HTR-8/SVneo (cell line): Measurements from ENCODE around the gene RIMKLA.

Source experiments
- DNase-seq: peaks from one replicate; pipeline ENCODE4 v3.0.0; 2011; ENCODE audit warnings: low spot score, mixed read lengths; ENCODE audit not compliant: insufficient read length
- FAIRE-seq: peaks from 2 replicates; lab custom pipeline; 2011; peaks lifted over from hg19 to GRCh38; lab: Jason Lieb, UNC

The RIMKLA gene

DNA sequence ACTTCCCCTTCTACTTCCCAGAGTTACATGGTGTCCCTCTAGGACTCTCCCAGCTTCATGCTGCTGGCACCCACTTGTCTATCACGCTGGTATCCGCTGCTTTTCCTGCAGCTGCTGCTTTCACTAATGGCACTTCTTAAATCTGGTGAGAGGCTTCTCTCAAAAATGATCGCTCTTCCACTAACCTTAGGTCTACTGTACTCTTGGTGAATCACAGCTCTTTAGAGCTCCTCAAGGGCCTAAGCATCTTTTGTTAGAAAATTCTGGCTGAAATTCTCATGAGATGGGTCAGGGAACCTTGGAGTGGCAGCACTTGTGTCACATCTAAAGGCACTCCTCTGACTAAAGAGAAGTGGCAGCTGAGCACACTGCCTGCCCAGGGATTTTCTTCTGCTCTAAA lies 43.1 kb downstream of the RIMKLA start:
- DNase-seq (no peak), FAIRE-seq (no peak)

DNA sequence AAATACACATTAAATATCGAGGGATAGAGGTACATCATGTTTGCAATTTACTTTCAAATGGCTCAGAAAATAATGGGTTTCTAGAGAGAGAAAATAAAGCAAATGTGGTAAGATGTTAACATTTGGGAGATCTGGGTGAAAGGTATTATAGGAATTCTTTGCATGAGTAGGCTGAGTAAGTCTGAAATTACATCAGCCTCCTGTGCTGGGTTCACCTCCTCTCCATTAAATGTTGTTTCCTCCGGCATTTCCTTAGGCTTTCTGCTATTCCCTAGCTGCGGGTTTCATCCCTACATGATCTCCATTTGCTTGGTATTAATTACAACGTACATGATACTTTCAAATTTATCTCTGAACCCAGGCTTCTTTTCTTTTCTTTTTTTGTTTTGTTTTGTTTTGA lies 43.6 kb downstream of the RIMKLA start:
- DNase-seq: no peak
- FAIRE-seq: no peak

DNA sequence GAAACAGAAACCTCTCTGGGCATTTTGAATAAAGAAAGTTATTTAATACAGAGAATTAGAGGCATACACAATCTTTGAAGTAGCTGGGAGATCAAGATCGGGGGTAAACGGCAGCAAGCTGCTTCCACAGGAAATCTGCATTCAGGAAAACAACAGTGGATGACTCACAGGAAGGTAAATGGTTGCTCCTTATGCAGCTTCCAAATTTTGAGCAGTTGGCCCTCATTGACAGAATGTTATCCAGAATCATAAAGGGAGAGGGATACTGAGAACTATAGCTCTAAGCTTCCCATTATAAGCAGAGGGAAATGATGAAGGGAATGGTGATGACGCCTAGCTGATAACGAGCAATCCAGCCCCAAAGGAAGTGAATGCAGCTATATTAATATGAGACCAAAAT lies 46.6 kb downstream of the RIMKLA start:
- FAIRE-seq (no peak), DNase-seq (no peak)

DNA sequence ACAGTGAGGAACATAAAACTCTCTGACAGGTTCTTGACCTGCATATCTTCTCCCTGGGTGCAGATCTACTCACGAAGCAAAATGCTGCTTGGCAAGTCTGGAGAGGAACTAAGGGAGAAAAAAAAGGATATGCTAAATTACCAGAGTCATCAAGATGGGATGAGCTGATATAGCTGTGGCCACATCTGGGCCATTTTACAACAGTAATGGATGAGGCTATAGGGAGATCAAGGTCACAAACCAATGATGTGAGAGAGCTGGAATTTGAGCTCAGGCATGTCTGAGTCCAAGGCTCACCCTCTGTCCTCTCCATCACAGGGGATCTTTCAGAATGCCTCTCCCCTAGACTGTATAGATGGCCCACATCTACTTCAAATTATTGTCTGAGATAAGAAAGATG lies 49.0 kb downstream of the RIMKLA start:
- DNase-seq: no peak
- no peak for FAIRE-seq

DNA sequence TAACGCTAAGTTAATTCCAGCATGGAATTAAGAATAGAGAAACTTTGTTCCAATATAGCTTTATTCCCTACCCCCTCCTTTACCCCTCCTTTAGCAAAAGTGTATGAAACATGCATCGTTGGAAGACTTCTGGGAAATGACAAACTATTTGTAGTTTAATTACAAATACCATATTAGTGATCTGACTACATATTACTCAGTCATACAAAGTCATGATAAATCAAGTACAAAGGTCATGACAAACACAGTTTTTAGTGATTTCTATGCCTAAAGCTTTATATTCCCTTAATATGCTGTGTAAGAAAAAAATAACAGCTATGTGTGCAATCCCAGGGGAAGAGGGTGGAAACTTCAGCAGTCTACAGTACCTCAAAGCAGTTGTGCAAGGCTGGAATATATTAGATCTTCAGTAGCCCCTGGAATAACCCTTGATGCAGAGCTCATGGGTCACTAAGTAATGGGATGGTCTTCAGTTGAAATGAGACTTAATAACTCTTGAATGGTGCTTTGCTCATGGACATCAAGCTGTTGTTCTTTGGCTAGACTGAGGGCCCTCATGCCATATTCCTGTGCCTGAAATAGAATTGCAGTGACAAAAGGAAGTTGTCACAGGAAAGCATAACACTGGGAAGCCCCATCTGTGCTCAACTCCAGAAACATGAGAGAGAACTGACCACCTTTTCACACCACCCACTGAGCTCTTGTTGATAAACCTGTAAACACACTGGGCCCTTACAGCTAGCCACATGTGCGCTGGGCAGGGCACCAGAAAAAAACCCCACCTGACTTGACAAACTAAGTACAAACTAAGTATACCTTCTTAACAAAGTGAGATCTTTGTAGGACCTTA lies 49.9 kb downstream of the RIMKLA start:
- FAIRE-seq (no peak), DNase-seq (no peak)

DNA sequence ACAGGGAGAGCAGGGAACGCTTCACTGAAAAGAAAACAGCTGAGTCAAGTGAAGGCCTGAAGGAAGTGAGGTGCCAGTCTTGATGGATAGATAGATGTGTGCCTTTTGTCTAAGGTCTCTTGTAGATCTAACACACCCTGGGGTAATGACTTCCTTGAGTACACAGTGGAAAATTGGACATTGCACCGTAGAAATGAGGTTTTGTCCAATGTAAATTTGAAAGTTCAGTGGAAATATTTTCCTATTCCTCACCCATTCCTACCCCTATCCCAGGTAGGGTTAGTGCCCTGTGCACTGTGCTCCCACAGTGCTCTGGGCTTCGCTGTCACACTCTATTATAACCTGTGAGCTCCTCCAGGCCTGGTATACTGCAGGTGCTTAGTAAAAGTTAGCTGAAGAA lies 50.9 kb downstream of the RIMKLA start:
- FAIRE-seq (no peak), DNase-seq (no peak)

DNA sequence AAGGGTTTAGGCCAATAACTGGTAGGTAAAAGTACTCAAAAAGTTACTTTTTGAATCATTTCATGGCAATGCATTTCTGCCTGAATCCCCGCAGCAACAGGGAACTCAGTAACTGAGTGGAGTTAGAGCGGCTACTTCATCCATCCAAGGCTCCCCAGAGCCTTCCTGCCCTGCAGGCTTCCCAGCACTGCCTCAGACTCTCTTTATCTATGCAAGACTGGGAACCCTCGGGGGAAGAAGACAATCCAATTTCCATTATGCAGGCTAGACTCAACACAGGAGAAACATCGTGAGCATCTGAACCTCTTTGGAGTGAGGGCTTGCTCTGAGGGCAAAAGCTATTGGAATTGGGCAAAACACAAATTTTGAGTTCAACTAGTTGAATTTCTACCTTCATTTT lies 52.1 kb downstream of the RIMKLA start:
- FAIRE-seq: no peak
- no peak for DNase-seq

DNA sequence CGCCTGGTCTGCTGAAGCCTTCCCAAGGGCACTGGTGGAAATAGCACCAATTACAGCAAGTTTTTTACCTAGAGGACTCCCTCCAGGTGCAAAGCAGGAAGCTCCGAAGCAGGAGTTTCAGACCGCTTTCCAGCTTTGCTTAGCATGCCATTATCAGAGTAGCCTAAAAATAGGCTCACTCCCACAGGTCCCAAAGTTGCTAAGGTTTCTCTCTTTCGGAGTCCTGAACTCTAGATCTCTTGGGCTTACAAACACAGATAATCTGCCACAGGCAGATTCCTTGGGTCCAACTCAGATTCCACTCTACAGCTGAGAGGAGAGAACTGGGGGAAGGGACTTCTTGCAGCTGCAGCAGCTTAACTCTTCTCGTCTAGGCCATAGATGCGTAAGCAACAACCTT lies 52.8 kb downstream of the RIMKLA start:
- FAIRE-seq (no peak), DNase-seq (no peak)

DNA sequence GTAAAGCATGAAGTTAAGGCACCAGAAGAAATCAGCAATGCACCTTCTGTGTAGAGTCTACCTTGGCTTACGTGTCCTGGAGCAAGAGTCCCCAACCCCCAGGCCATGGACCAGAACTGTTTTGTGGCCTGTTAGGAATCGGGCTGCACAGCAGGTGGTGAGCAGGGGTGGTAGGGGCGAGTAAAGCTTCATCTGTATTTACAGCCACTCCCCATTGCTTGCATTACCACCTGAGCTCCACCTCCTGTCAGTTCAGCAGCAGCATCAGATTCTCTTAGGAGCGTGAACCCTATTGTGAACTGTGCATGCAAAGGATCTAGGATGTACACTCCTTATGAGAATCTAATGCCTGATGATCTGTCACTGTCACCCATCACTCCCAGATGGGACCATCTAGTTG lies 53.7 kb downstream of the RIMKLA start:
- DNase-seq (no peak), FAIRE-seq (no peak)

DNA sequence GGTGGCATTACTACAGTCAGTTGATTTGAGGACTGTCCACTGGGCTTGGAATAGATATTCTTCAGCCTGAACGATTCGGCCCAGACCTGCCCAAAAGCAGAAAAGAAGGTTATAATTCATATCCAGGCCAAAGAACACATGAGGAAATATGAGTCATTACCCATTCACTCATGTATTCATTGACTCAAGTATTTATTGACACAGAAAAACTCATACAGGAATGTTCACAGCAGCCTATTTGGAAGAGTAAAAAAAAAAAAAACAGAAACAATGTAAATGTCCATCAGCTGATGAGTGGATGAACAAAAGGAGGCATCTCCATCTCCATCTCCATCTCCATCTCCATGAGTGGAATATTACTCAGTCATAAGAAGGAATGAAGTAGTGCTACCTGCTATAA lies 59.3 kb downstream of the RIMKLA start:
- no peak for FAIRE-seq
- DNase-seq: peak; percentile 33

DNA sequence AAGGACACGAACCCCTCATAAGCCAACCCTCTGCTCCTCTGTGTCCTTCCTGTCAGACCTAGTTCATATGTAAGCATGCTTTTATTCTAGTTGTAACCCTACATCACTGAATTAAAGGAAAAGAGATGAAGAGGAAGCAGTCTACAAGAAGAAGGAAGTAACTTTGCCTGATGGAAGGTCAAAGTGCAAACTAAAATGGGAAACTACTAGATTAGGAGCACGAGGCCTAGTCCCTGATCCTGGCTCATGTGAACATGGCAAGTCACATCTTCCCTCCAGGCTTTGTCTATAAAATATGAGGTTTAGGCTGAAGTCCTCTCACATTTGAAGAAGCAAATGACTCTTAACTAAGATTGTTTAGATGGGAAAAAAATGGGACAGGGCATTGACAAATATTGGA lies 62.1 kb downstream of the RIMKLA start:
- FAIRE-seq (no peak), DNase-seq (no peak)

DNA sequence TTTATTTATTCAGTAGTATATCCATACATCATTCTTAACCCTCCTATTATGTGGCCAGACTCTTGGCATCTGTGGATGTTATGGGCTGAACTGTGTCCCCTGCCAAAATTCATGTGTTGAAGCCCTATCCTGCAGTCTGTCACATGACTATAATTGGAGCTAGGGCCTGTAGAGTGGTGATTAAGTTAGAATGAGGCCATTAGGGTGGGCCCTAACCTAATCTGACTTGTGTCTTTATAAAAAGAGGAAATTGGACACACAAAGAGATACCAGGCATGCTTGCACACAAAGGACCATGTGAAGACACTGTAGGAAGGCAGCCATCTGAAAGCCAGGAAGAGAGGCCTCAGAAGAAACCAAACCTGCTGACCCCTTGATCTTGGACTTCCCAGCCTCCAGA lies 68.7 kb downstream of the RIMKLA start:
- FAIRE-seq: no peak
- no peak for DNase-seq

DNA sequence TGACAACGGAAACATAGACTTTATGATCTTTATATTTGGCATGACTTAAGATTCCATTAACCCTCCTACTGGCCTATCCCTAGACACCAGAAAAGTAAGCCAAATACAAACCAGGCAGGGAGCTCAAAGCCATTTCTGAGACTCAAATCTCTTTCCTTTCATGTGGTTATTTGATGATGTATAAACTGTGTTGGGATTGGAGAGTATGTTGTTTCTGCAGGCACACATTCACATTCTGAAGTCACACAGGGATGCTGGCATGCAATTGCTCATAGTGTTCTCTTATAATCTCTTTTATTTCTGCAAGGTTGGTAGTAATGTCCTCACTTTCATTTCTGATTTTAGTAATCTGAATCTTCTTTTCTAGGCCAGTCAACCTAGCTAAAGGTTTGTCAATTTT lies 69.5 kb downstream of the RIMKLA start:
- FAIRE-seq (no peak), DNase-seq (no peak)

DNA sequence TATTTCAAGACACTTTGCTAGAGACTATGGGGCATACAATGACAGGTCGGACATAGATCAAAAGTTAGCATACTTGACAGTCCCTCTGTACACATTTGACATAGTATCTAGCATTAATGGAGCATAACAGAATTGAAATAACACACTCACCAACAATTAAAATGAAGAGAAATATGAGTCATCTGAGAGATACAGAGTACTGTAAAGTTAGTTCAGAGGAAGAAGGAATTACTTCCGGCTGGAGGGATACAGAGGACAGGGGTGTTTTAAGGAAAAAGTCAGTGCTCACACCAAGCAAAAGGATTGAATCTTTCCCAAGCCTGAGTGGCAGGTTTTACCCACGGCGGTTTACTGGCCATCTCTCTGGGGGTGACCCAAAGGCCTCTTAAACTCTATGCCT lies 72.8 kb downstream of the RIMKLA start:
- no peak for FAIRE-seq
- DNase-seq: no peak

DNA sequence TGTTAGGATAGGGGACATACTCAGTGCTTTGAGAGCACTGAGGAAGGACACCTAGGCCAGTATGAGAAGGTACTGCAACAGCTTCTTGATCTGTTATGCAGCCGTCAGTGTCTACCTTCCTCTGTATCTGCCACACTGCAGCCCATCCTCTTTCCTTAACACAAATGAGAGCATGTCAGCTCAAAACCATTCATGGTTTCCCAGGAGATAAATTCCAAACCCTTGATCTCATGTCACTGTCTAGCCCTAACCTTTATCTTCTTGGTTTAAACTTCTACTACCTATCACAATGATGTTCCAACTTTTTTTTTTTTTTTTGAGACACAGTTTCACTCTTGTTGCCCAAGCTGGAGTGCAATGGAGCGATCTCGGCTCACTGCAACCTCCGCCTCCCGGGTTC lies 73.8 kb downstream of the RIMKLA start:
- DNase-seq (no peak), FAIRE-seq (no peak)

DNA sequence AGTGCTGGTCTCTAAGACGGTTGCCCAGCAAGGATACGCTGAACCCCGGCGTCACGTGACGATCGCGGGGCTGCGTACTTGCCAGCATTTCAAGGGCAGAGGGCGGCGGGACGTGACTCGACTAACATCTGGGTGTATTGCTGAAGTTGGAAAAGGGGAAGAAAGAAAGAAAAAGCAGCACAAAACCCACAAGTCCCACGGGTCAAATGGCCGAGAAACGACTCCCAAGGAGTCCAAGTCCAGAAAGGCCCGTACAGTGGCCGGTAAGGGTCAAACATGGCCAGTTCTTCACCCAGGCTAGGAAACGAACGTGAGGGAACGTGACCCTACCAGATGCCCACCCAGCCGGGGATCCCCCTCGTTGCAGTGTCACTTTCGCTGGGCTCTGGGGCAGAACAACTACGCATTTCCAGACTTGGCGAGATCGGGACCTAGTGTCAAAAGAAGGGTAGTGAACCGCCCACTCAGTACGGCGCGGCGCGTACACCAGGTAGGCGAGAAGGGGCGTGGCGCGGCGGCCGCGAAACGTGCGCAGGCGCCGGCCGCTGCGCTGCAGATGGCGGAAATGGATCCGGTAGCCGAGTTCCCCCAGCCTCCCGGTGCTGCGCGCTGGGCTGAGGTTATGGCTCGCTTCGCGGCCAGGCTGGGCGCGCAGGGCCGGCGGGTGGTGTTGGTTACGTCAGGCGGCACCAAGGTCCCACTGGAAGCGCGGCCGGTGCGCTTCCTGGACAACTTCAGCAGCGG lies 75.6 kb downstream of the RIMKLA start, which contains the start of the genes PPCS and ZMYND12:
Gene PPCS (plus strand): TSS at position 534 of the 744 bp plus-strand sequence. CDS start 23 bp downstream, at position 557.
Gene ZMYND12 (minus strand): TSS at position 13 of the 744 bp plus-strand sequence. CDS start 25 bp downstream, outside the sequence.
- DNase-seq (peak; percentile 74), FAIRE-seq (peak; percentile 55)

DNA sequence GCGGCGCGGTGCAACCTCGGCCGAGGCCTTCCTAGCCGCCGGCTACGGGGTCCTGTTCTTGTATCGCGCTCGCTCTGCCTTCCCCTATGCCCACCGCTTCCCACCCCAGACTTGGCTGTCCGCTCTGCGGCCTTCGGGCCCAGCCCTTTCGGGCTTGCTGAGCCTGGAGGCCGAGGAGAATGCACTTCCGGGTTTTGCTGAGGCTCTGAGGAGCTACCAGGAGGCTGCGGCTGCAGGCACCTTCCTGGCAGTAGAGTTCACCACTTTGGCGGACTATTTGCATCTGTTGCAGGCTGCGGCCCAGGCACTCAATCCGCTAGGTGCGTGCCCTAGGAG lies 76.1 kb downstream of the RIMKLA start:
- FAIRE-seq: no peak
- peak; percentile 25 for DNase-seq

DNA sequence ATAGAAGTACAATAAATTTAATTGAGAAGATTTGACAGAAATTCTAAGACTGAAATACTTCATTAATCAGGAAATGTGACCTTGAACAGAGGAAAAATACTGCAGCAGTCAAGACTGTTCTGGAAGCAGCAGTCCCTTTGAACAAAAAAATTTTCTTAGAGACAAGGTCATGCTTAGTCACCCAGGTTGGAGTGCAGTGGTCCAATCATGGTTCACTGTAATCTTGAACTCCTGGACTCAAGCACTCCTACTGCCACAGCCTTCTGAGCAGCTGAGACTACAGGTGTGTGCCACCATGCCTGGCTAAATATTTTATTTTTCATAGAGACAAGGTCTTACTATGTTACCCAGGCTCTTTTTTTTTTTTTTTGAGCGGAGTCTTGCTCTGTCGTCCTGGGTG lies 80.6 kb downstream of the RIMKLA start:
- DNase-seq (no peak), FAIRE-seq (no peak)

DNA sequence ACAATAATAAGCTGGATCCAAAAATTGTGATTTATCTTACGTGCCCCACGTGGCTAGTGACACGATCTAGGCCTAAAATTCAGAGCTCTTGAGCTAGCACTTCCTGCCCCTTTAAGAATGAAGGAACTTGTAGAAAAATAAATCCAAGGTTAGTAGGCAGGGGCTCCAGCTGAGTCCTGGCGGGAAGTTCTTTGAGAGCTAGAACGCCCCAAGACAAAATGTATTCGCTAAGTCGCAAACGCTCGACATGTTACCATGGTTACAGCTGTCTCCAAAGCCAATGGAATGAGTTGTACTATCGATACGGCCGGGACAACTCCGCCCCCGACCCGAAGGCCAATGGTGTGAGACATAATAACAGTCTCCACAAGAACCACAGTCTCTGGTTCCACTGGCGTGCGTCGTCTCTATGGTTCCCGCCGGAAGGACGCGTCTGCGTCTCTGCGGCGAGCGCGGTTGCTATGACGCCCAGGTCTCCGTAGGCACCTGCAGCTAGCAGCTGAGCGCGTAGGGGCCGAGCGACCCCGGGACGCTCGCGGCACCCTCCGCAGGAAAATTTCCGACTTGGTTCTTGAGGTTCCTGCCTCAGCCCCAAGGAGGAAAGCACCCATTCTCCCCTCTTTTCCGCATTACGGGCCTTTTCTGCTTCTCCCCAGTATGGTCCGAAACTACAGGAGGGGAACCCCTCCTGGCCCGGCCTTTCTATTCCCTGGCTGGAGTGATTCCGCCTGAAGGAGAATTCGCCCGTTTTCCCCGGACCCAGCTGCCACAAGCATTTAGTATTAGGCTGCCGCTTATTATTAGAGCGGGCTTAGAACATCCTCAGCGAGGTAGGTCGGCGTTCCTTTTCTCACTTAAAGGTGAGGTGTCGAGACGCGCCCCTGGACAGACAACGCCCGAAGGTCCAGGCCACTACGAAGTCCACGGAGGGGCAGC lies 82.5 kb downstream of the RIMKLA start, which contains the start of gene CCDC30:
Gene CCDC30 (plus strand): TSS at position 459 of the 936 bp plus-strand sequence. CDS start 17,266 bp downstream, outside the sequence.
- DNase-seq (peak; percentile 94), FAIRE-seq (peak; percentile 89)

DNA sequence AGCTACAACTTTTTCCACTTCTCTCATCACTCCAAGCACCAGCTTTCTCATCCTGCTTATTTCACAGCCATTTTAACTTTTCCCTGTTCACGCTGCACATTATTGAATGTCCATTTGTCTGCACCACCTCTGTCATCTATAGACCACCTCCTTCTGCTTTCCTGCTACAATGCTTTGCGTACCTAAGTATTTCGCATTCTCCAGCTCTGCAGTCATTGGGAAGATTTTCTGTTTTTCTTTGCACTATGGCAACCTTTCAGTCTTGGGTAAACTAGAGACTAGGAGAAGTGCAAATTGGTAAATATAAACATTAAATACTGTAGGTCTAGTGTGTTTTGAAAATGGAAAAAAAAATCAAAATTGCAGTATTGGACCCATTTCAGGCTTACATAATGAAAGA lies 83.3 kb downstream of the RIMKLA start:
- no peak for FAIRE-seq
- DNase-seq: no peak
